Natural killer cell treated with Interleukin-12 subunit alpha and Interleukin-12 subunit beta and Interleukin-15 and Interleukin-18, amount 100 ng/mL, for 72 hours (primary cell): ENCODE measurements around the gene CFAP99. TPM values are rescaled to one million over a fixed set of nuclear protein-coding genes. Genes with fewer than 3 reads are reported as not detected.
"Not testable (repeated sequence)": the region's sequence is repeated elsewhere in the genome, so short reads cannot be mapped to it uniquely, and the experiment has no call there.

Experiments
- ATAC-seq, 2 donors: fragments of 150-1000 bp; cut with Tn5 transposase in 1 of 2; sonication (Bioruptor Pico), chemical (Tn5 transposase) in 1 of 2; 2 replicates each; pipeline ENCODE4 v1.10.0; 2021
- DNase-seq: peaks from one replicate; pipeline ENCODE4 v3.0.0; 2022; ENCODE audit warnings: low spot score
- H3K27ac Mint-ChIP-seq, 2 donors: 1 replicate in 1 of 2; 2 replicates in 1 of 2; pipeline ENCODE4 v1.8.0; 2022; ENCODE audit warnings: mixed read lengths in 2 of 2, mild to moderate bottlenecking in 1 of 2, moderate library complexity in 1 of 2
- H3K27me3 Mint-ChIP-seq, 2 donors: 1 replicate in 1 of 2; 2 replicates in 1 of 2; pipeline ENCODE4 v1.8.0; 2022; ENCODE audit warnings: mixed read lengths in 2 of 2
- H3K36me3 Mint-ChIP-seq: one replicate; pipeline ENCODE4 v1.8.0; 2022; ENCODE audit warnings: mixed read lengths
- H3K4me1 Mint-ChIP-seq, 2 donors: 1 replicate in 1 of 2; 2 replicates in 1 of 2; pipeline ENCODE4 v1.8.0; 2022; ENCODE audit warnings: low read depth in 2 of 2, mixed read lengths in 2 of 2, mild to moderate bottlenecking in 1 of 2
- H3K4me3 Mint-ChIP-seq: one replicate; pipeline ENCODE4 v1.8.0; 2022; ENCODE audit warnings: mixed read lengths
- H3K9me3 Mint-ChIP-seq: 2 replicates; pipeline ENCODE4 v1.8.0; 2022; ENCODE audit warnings: mixed read lengths
- total RNA-seq, 2 donors: library from RNA; stranded (reverse); gene quantifications; one replicate each; pipeline ENCODE4 v1.2.3, GENCODE V29; 2022

CFAP99 gene
- total RNA-seq, 2 donors from 2014 or later, result not detected

GRCh38 chr4:2423066-2423465 lies 4.3 kb downstream of the CFAP99 start:
- Mint-ChIP-seq H3K9me3 (no peaks in the 10 kb centered on the region), H3K4me3 (no peak overlapping the region), H3K36me3 (no peaks in the 10 kb centered on the region), H3K4me1 (peaks cover 14 to 16% of the 10 kb centered on the region in 2 donors), H3K27ac (no peak overlapping the region), H3K27me3 (peaks cover 18 to 20% of the 10 kb centered on the region in 2 donors)
- ATAC-seq (no peak), DNase-seq (no peak)

- ATAC-seq (no peak), DNase-seq (no peak)
- H3K4me3 Mint-ChIP-seq, result no peak overlapping the region
- peaks cover 19 to 22% of the 10 kb centered on the region in 2 donors for H3K27me3 Mint-ChIP-seq
- H3K9me3 Mint-ChIP-seq, result no peaks in the 10 kb centered on the region
- no peak overlapping the region for H3K27ac Mint-ChIP-seq
- peaks cover 15 to 16% of the 10 kb centered on the region in 2 donors for H3K4me1 Mint-ChIP-seq
- no peaks in the 10 kb centered on the region for H3K36me3 Mint-ChIP-seq
These were observed 4.9 kb downstream of the CFAP99 start for GRCh38 chr4:2423695-2424094.

DNA sequence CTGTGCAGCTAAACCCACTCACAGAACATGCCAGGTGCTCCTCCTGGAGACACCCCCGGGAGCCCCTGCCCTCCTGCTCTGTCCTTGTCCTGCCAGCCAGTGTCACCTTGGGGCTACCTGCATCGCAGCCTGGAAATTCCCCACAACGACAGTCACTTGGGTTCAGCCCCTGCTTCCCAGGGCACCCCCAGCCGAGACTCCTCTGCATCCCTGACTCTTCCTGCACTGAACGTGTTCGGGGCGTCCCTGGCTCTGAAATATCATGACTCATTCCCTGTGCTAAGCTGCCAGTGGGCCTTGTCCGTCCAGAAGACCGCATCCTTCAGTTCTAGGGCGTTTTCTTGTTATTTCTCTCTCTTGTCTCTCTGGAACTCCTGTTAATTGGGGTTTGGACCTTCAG lies 5.8 kb downstream of the CFAP99 start:
- no peak overlapping the region for H3K27ac Mint-ChIP-seq
- ATAC-seq (no peak), DNase-seq (no peak)
- no peaks in the 10 kb centered on the region for H3K9me3 Mint-ChIP-seq
- no peak overlapping the region for H3K4me3 Mint-ChIP-seq
- peaks cover 8 to 13% of the 10 kb centered on the region in 2 donors for H3K4me1 Mint-ChIP-seq
- H3K36me3 Mint-ChIP-seq, result no peaks in the 10 kb centered on the region
- peaks cover 20 to 21% of the 10 kb centered on the region in 2 donors for H3K27me3 Mint-ChIP-seq

DNA sequence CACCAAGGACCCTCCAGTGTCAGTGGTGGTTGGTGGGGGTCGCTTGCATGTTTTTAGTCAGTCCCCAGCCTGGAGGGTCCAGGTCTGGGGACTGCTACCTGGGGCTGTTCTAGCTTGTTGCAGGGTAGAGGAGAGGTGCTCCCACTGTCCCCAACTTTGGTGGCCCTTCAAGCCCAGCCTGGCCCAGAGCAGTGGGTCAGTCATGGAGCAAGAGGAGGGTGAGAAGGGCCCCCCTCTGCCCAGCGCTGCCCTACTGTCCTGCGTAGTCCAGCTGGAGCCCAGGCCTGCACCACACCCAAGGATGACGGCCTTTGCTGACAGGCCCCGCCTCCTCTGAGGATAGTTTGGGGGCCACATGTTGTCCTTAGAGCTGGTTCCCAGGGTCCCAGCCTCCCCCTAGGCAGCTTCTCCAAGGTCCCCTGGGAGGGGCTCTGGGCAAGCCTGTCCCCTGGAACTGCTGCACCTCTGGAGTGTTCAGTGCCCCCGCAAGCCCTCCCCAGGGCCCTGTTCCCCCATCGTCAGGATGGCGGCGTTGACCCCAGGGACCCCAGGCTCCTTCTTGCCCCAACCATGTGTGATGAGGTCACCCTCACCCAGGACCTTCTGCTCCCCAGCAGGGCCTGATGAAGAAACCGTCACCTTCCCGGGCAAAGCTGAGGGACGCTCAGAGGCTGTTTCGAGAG lies 6.8 kb downstream of the CFAP99 start:
- H3K27ac Mint-ChIP-seq, result no peak overlapping the region
- peaks cover 0 to 6% of the 10 kb centered on the region in 2 donors for H3K4me1 Mint-ChIP-seq
- H3K36me3 Mint-ChIP-seq, result no peaks in the 10 kb centered on the region
- DNase-seq, result no peak
- no peak overlapping the region for H3K4me3 Mint-ChIP-seq
- no peaks in the 10 kb centered on the region for H3K9me3 Mint-ChIP-seq
- no peak for ATAC-seq
- peaks cover 11% of the 10 kb centered on the region in 2 donors for H3K27me3 Mint-ChIP-seq

DNA sequence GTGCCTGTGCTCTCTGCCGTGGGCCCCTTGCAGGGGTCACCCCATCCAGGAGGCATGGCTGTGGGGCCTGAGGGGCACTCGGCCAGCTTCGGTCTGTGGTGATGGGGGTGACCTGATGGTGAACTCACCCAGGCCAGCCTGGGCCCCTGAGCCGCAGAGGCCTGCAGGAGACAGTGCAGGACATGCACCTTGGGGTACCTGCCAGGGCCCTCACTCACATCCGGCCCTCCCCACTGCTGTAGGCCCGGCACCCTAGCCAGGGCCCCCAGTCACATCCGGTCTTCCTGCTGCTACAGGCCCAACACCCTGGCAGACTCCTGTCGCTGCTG lies 7.3 kb downstream of the CFAP99 start:
- Mint-ChIP-seq H3K36me3 (no peaks in the 10 kb centered on the region), H3K4me3 (no peak overlapping the region), H3K27ac (no peak overlapping the region), H3K4me1 (peaks cover 0 to 6% of the 10 kb centered on the region in 2 donors), H3K27me3 (peaks cover 6 to 7% of the 10 kb centered on the region in 2 donors), H3K9me3 (no peaks in the 10 kb centered on the region)
- DNase-seq, result no peak
- no peak for ATAC-seq

DNA sequence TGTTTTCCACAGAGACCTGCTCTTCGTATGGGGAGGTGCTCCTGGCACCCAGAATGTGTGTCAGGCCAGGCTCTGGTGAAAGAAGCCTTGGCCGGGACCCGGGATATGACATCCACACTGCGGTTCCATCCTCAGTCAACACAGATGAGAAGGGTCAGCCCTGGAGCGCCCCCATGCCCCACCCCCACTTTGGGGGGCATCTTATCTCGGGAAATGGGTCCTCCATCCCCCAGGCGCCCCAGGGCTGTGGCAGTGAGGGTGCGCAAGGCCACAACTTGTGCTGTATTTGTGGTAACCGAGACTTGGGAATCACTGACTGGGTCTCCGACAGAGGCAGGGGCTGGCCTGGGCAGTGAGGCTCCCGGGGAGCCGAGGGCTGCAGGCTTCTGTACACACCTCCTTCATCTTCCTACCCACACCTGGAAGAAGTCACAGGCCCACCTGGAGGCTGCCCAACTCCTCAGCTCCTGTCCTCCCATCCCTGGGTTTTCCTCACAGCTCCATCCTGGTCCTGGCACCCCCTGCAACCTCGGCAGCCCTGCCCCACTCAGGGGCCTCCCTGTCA lies 8.0 kb downstream of the CFAP99 start:
- H3K9me3 Mint-ChIP-seq, result no peaks in the 10 kb centered on the region
- peaks cover 6 to 7% of the 10 kb centered on the region in 2 donors for H3K27me3 Mint-ChIP-seq
- ATAC-seq, result no peak
- no peak for DNase-seq
- H3K27ac Mint-ChIP-seq, result no peak overlapping the region
- no peak overlapping the region for H3K4me3 Mint-ChIP-seq
- no peaks in the 10 kb centered on the region for H3K36me3 Mint-ChIP-seq
- peaks cover 0 to 6% of the 10 kb centered on the region in 2 donors for H3K4me1 Mint-ChIP-seq

DNA sequence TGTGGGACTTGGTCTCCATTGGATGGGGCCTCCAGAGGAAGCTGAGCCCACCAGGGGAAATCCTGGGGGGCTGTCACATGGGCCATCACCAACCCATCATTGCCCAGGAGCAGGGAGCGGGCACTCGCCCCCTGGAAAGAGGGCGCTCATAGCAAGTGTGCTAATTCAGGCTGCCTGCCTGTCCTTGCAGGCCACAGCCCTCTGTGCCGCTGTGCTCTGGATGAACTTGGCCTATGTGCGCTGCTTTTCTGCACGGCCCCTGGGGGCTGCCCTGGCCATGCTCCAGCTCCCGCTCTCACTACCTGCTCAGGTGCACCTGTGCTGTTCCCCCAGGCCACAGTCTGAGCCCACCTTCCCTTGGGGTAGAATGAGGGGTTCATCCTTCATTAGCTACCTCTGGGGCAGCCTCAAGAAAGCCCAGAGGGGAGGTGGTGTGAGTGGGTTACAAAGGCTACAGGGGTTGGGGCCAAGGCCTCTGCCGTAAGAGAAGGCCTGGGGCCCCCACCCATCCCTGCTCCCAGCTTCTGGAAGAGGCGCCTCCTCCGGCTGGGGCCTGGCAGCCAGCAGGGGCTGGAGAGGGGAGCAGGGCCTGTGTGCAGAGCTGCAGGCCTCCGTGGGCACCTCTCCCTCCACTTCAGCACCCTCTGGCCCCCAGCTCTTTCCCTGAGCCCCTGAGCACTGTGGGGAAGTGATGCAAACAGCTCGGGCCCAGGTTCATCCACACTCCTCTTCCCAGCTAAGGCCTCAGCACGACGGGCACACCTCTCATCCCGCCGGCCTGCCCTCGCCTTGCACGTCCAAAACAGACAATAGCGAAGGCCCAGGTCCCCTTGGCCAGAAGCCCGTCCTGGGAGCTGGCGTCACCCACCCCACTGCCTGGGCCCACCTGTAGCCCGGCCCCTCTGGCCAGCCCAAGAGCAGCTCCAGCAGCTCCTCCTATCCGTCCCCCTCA lies 8.9 kb downstream of the CFAP99 start:
- H3K27me3 Mint-ChIP-seq, result peaks cover 6 to 7% of the 10 kb centered on the region in 2 donors
- no peak for DNase-seq

DNA sequence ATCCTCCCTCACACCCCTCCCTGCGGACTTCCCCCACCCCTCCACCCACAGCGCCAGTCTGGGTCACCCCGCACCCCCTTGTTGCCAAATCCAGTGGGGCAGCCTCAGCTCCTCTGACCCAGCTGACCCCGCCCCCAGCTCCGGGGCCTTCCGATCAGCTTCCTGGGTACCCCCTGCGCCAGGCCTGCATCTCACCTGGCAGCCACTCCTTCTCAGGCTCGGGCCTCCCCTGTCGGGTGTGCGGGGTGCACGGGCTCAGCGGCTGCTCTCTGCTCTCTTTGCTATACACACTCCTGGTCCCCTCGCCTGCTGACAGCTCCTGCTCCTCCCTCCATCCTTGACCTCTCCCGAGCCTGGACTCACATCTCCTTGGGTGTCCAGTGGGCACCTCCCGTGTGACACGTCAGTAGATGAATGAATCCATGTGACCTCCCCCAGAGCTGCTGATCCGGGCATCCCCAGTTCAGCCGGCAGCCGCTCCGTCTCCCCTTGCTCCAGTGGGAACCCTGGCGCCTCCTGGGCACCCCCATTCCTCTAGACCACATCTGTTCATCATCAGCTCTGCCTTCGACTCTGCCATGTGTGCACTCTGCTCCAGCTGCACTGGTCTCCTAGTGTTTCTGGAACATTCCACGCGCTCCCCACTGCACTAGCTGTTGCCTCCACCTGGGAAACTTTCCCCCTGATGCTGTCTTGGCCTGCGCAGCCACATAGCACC lies 9.9 kb downstream of the CFAP99 start:
- no peak overlapping the region for H3K4me3 Mint-ChIP-seq
- H3K27me3 Mint-ChIP-seq, result peaks cover 6 to 7% of the 10 kb centered on the region in 2 donors
- peaks cover 0 to 6% of the 10 kb centered on the region in 2 donors for H3K4me1 Mint-ChIP-seq
- H3K27ac Mint-ChIP-seq, result peak overlapping the region in 1 of 2 donors; percentile 47
- ATAC-seq (no peak), DNase-seq (no peak)
- H3K36me3 Mint-ChIP-seq, result no peaks in the 10 kb centered on the region
- no peaks in the 10 kb centered on the region for H3K9me3 Mint-ChIP-seq

More for the DNA sequence above, 8.9 kb downstream of the CFAP99 start:
- no peak overlapping the region for H3K27ac Mint-ChIP-seq
- peaks cover 0 to 6% of the 10 kb centered on the region in 2 donors for H3K4me1 Mint-ChIP-seq
- no peaks in the 10 kb centered on the region for H3K9me3 Mint-ChIP-seq
- no peak for ATAC-seq
- H3K4me3 Mint-ChIP-seq, result no peak overlapping the region
- no peaks in the 10 kb centered on the region for H3K36me3 Mint-ChIP-seq

- ATAC-seq, DNase-seq, H3K27ac Mint-ChIP-seq, H3K4me1 Mint-ChIP-seq, H3K36me3 Mint-ChIP-seq, H3K9me3 Mint-ChIP-seq, H3K4me3 Mint-ChIP-seq, H3K27me3 Mint-ChIP-seq: not testable (repeated sequence)
These were observed 11.4 kb downstream of the CFAP99 start for GRCh38 chr4:2429945-2430757.

DNA sequence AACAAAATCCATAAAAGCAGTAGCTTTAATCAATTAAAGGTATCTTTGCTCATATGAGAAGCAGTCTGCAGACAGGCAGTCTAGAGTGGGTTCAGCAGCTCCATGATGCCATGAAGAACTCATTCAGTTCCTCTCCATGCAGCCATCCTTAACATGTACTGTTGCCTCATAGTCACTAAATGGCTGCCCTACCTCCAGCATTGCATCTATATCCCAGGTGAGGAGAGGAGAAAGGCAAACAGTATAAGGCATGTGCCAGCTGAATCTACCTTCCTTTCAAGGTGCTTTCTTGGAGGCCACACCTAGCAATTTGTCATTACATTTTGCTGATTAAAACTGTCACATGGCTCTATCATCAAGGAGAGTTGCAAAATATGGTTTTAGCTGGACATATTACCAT lies 13.2 kb downstream of the CFAP99 start:
- H3K27me3 Mint-ChIP-seq, result peaks cover 2 to 6% of the 10 kb centered on the region in 2 donors
- H3K4me3 Mint-ChIP-seq, result no peak overlapping the region
- no peaks in the 10 kb centered on the region for H3K9me3 Mint-ChIP-seq
- DNase-seq (no peak), ATAC-seq (no peak)
- no peaks in the 10 kb centered on the region for H3K36me3 Mint-ChIP-seq
- peaks cover 0 to 6% of the 10 kb centered on the region in 2 donors for H3K4me1 Mint-ChIP-seq
- no peak overlapping the region for H3K27ac Mint-ChIP-seq

- DNase-seq, result no peak
- Mint-ChIP-seq H3K27me3 (peaks cover 2 to 6% of the 10 kb centered on the region in 2 donors), H3K27ac (no peak overlapping the region), H3K9me3 (no peaks in the 10 kb centered on the region), H3K4me3 (no peak overlapping the region), H3K4me1 (peaks cover 0 to 6% of the 10 kb centered on the region in 2 donors), H3K36me3 (no peaks in the 10 kb centered on the region)
- no peak for ATAC-seq
These were observed 14.3 kb downstream of the CFAP99 start for GRCh38 chr4:2432991-2433530.

DNA sequence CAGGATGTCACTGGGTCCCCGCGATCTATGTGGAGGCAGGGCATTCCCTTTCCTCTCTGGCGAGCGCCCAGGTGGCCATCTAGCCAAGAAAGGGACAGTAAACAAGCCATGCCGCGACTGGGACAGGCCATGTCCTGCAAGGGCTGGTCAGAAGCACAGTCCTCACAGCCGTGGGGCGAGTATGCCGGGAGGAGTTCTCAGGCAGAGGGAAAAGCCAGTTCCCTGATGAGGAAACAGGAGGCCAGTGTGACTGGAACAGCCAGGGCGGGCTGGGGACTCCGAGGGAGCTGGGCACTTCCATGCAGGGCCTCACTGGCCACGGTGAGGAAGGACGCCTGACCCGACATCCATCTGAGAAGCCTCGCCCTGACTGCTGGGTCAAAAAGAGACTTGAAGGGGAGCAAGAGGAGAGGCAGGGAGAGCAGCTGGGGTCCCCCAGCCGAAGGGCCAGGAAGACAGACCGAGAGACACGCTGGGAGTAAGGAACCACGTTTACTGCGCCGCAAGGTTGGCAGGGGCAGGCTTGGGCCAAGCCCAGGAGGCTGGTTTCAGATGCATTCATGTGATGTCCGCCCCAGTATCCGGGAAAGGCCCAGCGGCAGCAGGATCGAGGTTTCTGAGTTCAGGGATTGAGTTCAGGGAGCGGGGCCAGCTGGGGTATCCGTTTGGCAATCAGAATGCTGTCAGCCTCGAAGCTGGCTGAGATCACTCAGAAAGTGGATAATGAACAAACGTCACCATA lies 15.0 kb downstream of the CFAP99 start:
- no peak for ATAC-seq

More for the DNA sequence above, 15.0 kb downstream of the CFAP99 start:
- peaks cover 0 to 4% of the 10 kb centered on the region in 2 donors for H3K27me3 Mint-ChIP-seq
- H3K27ac Mint-ChIP-seq, result peak overlapping the region in 1 of 2 donors; percentile 57
- H3K4me3 Mint-ChIP-seq, result no peak overlapping the region
- H3K4me1 Mint-ChIP-seq, result peaks cover 0 to 4% of the 10 kb centered on the region in 2 donors
- H3K36me3 Mint-ChIP-seq, result no peaks in the 10 kb centered on the region
- no peak for DNase-seq
- H3K9me3 Mint-ChIP-seq, result no peaks in the 10 kb centered on the region
